Liver (tissue), 3 donors: ENCODE data around the gene MAP3K13.

ENCODE experiments used
- ATF3 ChIP-seq: IDR thresholded peaks from 2 replicates; pipeline ENCODE4 v1.6.1; 2016; ENCODE audit warnings: antibody characterized with exemption
- EGR1 ChIP-seq, 2 donors: IDR thresholded peaks; 2 replicates each; pipeline ENCODE4 v1.6.1; 2016 to 2018; ENCODE audit warnings: antibody characterized with exemption in 2 of 2, low read depth in 2 of 2
- FOXA2 ChIP-seq: IDR thresholded peaks from 2 replicates; pipeline ENCODE4 v1.6.1; 2016; ENCODE audit warnings: antibody characterized with exemption
- GABPA ChIP-seq, 2 donors: IDR thresholded peaks in 1 of 2; conservative IDR thresholded peaks in 1 of 2; 2 replicates each; pipeline ENCODE4 v1.6.1; 2016; ENCODE audit warnings: antibody characterized with exemption in 2 of 2, mild to moderate bottlenecking in 1 of 2, moderate library complexity in 1 of 2
- HNF4A ChIP-seq, 2 donors: conservative IDR thresholded peaks; 2 replicates each; pipeline ENCODE4 v1.6.1; 2016; ENCODE audit warnings: antibody characterized with exemption in 2 of 2, mild to moderate bottlenecking in 2 of 2
- RAD21 ChIP-seq, 2 donors: IDR thresholded peaks; 2 replicates each; pipeline ENCODE4 v1.6.1; 2016; ENCODE audit warnings: antibody characterized with exemption in 2 of 2, mild to moderate bottlenecking in 2 of 2
- SP1 ChIP-seq: IDR thresholded peaks from 2 replicates; pipeline ENCODE4 v1.6.1; 2018; ENCODE audit warnings: antibody characterized with exemption, mild to moderate bottlenecking
- TAF1 ChIP-seq: conservative IDR thresholded peaks from 2 replicates; pipeline ENCODE4 v1.6.1; 2016; ENCODE audit warnings: antibody characterized with exemption, mild to moderate bottlenecking
- YY1 ChIP-seq: IDR thresholded peaks from 2 replicates; pipeline ENCODE4 v1.6.1; 2016; ENCODE audit warnings: antibody characterized with exemption, mild to moderate bottlenecking
- ZBTB33 ChIP-seq: IDR thresholded peaks from 2 replicates; pipeline ENCODE4 v1.6.1; 2016; ENCODE audit warnings: antibody characterized with exemption
- TF ChIP-seq, protein P1 (sequence below): fragments of 150-350 bp; IDR thresholded peaks from 2 replicates; pipeline ENCODE4 v1.5.1; 2017; ENCODE audit warnings: improper control_type of control experiment, low read depth, low read length; ENCODE audit not compliant: missing input control
- TF ChIP-seq, protein P2 (sequence below): IDR thresholded peaks from 2 replicates; pipeline ENCODE4 v1.6.1; 2016; ENCODE audit warnings: antibody characterized with exemption, mild to moderate bottlenecking
- TF ChIP-seq, protein P3 (sequence below): IDR thresholded peaks from 2 replicates; pipeline ENCODE4 v1.6.1; 2016; ENCODE audit warnings: antibody characterized with exemption
- donor health status: healthy.
- donor health status: healthy.

- TF ChIP-seq, protein P1, sequence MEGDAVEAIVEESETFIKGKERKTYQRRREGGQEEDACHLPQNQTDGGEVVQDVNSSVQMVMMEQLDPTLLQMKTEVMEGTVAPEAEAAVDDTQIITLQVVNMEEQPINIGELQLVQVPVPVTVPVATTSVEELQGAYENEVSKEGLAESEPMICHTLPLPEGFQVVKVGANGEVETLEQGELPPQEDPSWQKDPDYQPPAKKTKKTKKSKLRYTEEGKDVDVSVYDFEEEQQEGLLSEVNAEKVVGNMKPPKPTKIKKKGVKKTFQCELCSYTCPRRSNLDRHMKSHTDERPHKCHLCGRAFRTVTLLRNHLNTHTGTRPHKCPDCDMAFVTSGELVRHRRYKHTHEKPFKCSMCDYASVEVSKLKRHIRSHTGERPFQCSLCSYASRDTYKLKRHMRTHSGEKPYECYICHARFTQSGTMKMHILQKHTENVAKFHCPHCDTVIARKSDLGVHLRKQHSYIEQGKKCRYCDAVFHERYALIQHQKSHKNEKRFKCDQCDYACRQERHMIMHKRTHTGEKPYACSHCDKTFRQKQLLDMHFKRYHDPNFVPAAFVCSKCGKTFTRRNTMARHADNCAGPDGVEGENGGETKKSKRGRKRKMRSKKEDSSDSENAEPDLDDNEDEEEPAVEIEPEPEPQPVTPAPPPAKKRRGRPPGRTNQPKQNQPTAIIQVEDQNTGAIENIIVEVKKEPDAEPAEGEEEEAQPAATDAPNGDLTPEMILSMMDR: no peak
- TF ChIP-seq HNF4A (conservative IDR thresholded peaks at IDR 0.05) (no peak), RAD21 (IDR thresholded peaks at IDR 0.05) (no peak), EGR1 (IDR thresholded peaks at IDR 0.05; ENCODE audit: low read depth in 2 of 2) (no peak), TAF1 (no peak), YY1 (no peak), ZBTB33 (no peak), ATF3 (no peak), SP1 (no peak), FOXA2 (no peak), GABPA (IDR thresholded peaks at IDR 0.05 in 1 of 2, conservative IDR thresholded peaks at IDR 0.05 in 1 of 2) (no peak)
- TF ChIP-seq, protein P2, sequence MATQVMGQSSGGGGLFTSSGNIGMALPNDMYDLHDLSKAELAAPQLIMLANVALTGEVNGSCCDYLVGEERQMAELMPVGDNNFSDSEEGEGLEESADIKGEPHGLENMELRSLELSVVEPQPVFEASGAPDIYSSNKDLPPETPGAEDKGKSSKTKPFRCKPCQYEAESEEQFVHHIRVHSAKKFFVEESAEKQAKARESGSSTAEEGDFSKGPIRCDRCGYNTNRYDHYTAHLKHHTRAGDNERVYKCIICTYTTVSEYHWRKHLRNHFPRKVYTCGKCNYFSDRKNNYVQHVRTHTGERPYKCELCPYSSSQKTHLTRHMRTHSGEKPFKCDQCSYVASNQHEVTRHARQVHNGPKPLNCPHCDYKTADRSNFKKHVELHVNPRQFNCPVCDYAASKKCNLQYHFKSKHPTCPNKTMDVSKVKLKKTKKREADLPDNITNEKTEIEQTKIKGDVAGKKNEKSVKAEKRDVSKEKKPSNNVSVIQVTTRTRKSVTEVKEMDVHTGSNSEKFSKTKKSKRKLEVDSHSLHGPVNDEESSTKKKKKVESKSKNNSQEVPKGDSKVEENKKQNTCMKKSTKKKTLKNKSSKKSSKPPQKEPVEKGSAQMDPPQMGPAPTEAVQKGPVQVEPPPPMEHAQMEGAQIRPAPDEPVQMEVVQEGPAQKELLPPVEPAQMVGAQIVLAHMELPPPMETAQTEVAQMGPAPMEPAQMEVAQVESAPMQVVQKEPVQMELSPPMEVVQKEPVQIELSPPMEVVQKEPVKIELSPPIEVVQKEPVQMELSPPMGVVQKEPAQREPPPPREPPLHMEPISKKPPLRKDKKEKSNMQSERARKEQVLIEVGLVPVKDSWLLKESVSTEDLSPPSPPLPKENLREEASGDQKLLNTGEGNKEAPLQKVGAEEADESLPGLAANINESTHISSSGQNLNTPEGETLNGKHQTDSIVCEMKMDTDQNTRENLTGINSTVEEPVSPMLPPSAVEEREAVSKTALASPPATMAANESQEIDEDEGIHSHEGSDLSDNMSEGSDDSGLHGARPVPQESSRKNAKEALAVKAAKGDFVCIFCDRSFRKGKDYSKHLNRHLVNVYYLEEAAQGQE: no peak
- TF ChIP-seq, protein P3, sequence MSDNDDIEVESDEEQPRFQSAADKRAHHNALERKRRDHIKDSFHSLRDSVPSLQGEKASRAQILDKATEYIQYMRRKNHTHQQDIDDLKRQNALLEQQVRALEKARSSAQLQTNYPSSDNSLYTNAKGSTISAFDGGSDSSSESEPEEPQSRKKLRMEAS: no peak
These were observed 37.1 kb downstream of the MAP3K13 start for GRCh38 chr3:185399737-185400667.
